ENCODE results near the gene EXOC2.
"Not testable (repeated sequence)": the region's sequence is repeated elsewhere in the genome, so short reads cannot be mapped to it uniquely, and the experiment has no call there.

Gene EXOC2

GRCh38 chr6:570825-571224 is 122.1 kb downstream of the EXOC2 start:
- no peak for DNase-seq

GRCh38 chr6:568954-569523 is 123.9 kb downstream of the EXOC2 start:
- no peak for DNase-seq

GRCh38 chr6:568085-568484 is 124.9 kb downstream of the EXOC2 start:
- no peak for DNase-seq

GRCh38 chr6:563863-564262 is 129.1 kb downstream of the EXOC2 start:
- DNase-seq, result no peak

GRCh38 chr6:562052-562676 is 130.8 kb downstream of the EXOC2 start:
- no peak for DNase-seq

GRCh38 chr6:561335-561734 is 131.6 kb downstream of the EXOC2 start:
- not testable (repeated sequence) for DNase-seq

GRCh38 chr6:558959-559358 is 134.0 kb downstream of the EXOC2 start:
- DNase-seq, result no peak

- DNase-seq, result peak in 1 of 2 experiments; percentile 30
Observed at GRCh38 chr6:558089-558488, 134.8 kb downstream of the EXOC2 start.

GRCh38 chr6:551829-552350 is 141.0 kb downstream of the EXOC2 start:
- DNase-seq, result no peak

GRCh38 chr6:551405-551804 is 141.5 kb downstream of the EXOC2 start:
- DNase-seq, result no peak

- no peak for DNase-seq
Observed at GRCh38 chr6:549906-550305, 143.0 kb downstream of the EXOC2 start.

GRCh38 chr6:548517-548916 is 144.4 kb downstream of the EXOC2 start:
- no peak for DNase-seq

- no peak for DNase-seq
Observed at GRCh38 chr6:548091-548490, 144.8 kb downstream of the EXOC2 start.

GRCh38 chr6:540490-540889 is 152.4 kb downstream of the EXOC2 start:
- no peak for DNase-seq

GRCh38 chr6:537114-537513 is 155.8 kb downstream of the EXOC2 start:
- DNase-seq, result no peak

GRCh38 chr6:530425-530824 is 162.5 kb downstream of the EXOC2 start:
- DNase-seq, result no peak

GRCh38 chr6:528989-529388 is 163.9 kb downstream of the EXOC2 start:
- no peak for DNase-seq

GRCh38 chr6:527989-528673 is 164.8 kb downstream of the EXOC2 start:
- no peak for DNase-seq

- DNase-seq, result no peak
Observed at GRCh38 chr6:524803-525202, 168.1 kb downstream of the EXOC2 start.

GRCh38 chr6:520820-521219 is 172.1 kb downstream of the EXOC2 start:
- DNase-seq, result no peak

- no peak for DNase-seq
Observed at GRCh38 chr6:518218-518617, 174.7 kb downstream of the EXOC2 start.

- DNase-seq, result no peak
Observed at GRCh38 chr6:516213-516612, 176.7 kb downstream of the EXOC2 start.

- DNase-seq, result no peak
Observed at GRCh38 chr6:515267-515666, 177.7 kb downstream of the EXOC2 start.

GRCh38 chr6:514396-514978 is 178.5 kb downstream of the EXOC2 start:
- no peak for DNase-seq
